ENCODE results near the gene GATD1.

The GATD1 gene

GRCh38 chr11:792535-792821, 15.2 kb upstream of the GATD1 start:
- Histone ChIP-seq H3K9me3 (ENCODE audit: control insufficient read depth, insufficient read depth, low read depth, low read length) (no peaks in the 10 kb centered on the region), H3K4me3 (ENCODE audit: low read depth, low read length) (no peak overlapping the region), H3K27ac (ENCODE audit: extremely low read depth, low read depth, low read length) (no peak overlapping the region), H3K4me1 (ENCODE audit: control insufficient read depth, insufficient read depth, low read length) (peaks cover 6% of the 10 kb centered on the region), H3K36me3 (ENCODE audit: control insufficient read depth in 2 of 2, insufficient read depth in 1 of 2, low read length in 2 of 2) (peaks cover 0 to 33% of the 10 kb centered on the region in 2 experiments; a peak in 1 of 3 replicates)
- ChIA-PET POLR2A (no interaction called here), CTCF (no interaction called here)
- no peak for TF ChIP-seq BCL6B (tag by site-specific recombination; IDR thresholded peaks at IDR 0.05)
- no peak for TF ChIP-seq ELK4 (IDR thresholded peaks at IDR 0.05; ENCODE audit: borderline replicate concordance, low read depth, low read length)

DNA sequence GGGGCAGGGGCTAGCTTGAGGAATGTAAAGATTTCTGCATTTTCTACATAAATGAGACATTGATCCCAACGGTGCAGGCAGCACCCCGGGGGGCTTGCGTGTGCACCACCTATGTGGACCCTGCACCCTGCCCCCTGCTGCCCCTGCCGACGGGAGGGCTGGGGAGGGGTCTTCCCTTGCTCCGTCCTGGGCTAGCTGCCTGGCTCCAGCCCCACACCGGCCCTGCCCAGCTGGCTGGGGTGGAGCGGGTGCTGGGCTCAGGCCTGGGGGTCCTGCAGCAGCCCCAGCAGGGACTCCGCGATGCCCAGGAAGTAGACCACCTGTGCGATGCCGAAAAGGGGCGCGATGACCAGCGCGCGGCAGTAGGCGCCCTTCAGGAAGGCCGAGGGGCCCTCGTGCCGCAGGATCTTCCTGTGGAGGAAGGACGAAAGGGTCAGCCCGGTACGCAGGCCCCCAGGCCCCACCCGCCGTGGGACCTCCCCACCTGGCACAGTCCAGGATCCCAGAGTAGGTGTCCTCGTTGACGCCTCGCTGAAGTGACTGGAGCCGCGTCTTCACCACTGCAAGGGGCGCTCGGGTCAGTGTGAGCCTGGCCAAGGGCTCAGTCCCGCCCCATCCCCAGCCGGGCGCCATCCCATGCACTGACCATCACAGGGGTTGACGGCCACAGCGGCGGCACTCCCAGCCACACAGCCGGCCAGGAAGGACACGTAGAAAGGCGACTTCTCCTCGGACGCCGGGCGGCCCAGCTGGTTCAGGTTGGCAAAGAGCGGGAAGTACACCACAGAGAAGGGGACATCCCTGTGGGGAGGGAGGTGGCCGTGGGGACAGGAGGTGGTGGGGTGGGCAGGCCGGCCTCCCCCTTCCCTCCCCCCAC, 14.6 kb upstream of the GATD1 start:
- Histone ChIP-seq H3K4me1 (ENCODE audit: control insufficient read depth, insufficient read depth, low read length) (peaks cover 6% of the 10 kb centered on the region), H3K36me3 (ENCODE audit: control insufficient read depth in 2 of 2, insufficient read depth in 1 of 2, low read length in 2 of 2) (peaks cover 0 to 33% of the 10 kb centered on the region in 2 experiments; a peak in 1 of 3 replicates), H3K4me3 (ENCODE audit: low read depth, low read length) (no peak overlapping the region), H3K9me3 (ENCODE audit: control insufficient read depth, insufficient read depth, low read depth, low read length) (no peaks in the 10 kb centered on the region), H3K27ac (ENCODE audit: extremely low read depth, low read depth, low read length) (no peak overlapping the region)
- TF ChIP-seq GLI4 (tag by site-specific recombination; IDR thresholded peaks at IDR 0.05) (no peak), ATF2 (tag by site-specific recombination; IDR thresholded peaks at IDR 0.05; ENCODE audit: low read depth) (no peak), GLIS2 (tag by site-specific recombination; IDR thresholded peaks at IDR 0.05) (peak; percentile 39), BCL11A (tag by site-specific recombination; IDR thresholded peaks at IDR 0.05; ENCODE audit: low read depth) (0 out of 2 replicates have a peak, but pooled peaks have one; percentile 19), ZNF529 (tag by site-specific recombination; IDR thresholded peaks at IDR 0.05; ENCODE audit: insufficient replicate concordance) (no peak)
- TF ChIP-seq, protein P1, sequence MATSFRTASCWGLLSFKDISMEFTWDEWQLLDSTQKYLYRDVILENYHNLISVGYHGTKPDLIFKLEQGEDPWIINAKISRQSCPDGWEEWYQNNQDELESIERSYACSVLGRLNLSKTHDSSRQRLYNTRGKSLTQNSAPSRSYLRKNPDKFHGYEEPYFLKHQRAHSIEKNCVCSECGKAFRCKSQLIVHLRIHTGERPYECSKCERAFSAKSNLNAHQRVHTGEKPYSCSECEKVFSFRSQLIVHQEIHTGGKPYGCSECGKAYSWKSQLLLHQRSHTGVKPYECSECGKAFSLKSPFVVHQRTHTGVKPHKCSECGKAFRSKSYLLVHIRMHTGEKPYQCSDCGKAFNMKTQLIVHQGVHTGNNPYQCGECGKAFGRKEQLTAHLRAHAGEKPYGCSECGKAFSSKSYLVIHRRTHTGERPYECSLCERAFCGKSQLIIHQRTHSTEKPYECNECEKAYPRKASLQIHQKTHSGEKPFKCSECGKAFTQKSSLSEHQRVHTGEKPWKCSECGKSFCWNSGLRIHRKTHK (tag by site-specific recombination; IDR thresholded peaks at IDR 0.05), result no peak
- CTCF ChIA-PET, result no interaction called here
- POLR2A ChIA-PET, result interaction anchor here (2.2 kb wide), 1 partner anchor 27 kb away, joined by 9 read pairs; the partner anchor contains the start of gene PNPLA2

DNA sequence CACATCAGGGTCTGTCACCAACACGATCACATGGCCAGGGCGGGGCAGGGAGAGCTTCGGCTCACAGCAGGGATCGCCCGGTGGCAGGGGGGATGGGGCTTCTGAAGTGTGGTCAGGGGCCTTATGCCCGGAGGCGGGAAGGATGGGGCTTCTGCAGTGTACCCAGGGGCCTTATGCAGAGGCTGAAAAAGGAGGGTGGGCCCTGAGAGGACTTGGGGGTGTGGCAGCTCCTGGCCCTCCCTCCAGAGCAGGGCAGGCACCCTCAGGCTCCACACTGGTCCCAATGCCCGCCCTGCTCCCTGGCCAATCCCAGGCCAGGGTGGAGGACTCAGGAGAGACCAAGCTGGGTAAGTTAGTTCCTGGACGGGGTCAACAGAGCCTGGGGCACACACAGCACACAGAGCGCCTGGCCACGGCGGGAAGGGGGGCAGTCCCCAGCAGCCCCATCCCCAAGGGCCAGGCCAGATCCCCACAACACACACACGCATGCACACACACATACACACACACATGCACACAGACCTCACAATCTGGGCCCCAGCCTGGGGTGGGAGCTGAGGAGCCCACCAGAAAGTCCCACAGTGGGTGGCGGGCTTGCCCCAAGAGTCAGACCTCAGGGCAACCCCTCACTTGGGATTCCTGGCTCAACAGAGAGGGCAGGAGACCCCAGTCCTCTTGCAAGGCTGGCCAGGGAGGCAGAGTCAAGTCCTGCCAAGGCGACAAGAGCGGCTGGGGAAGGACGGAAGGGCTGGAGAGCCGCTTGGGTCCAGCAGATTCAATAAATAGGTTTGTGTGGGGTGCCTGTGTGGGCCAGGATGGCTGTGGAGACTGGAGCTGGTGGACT, 13.7 kb upstream of the GATD1 start:
- H3K27ac ChIP-seq (ENCODE audit: extremely low read depth, low read depth, low read length), result no peak overlapping the region
- no peaks in the 10 kb centered on the region for H3K9me3 ChIP-seq (ENCODE audit: control insufficient read depth, insufficient read depth, low read depth, low read length)
- ChIA-PET POLR2A (interaction anchor here (0.5 to 2.2 kb wide), 7 partner anchors 14 to 105 kb away, joined by 3 to 11 read pairs (median 5); partner anchors contain the start of genes CRACR2B, GATD1, PNPLA2 and TMEM80), CTCF (interaction anchor here (0.7 kb wide), 1 partner anchor 257 kb away, joined by 4 read pairs; no protein-coding TSS in a partner anchor)
- peaks cover 0 to 41% of the 10 kb centered on the region in 2 experiments; a peak in 1 of 3 replicates for H3K36me3 ChIP-seq (ENCODE audit: control insufficient read depth in 2 of 2, insufficient read depth in 1 of 2, low read length in 2 of 2)
- H3K4me1 ChIP-seq (ENCODE audit: control insufficient read depth, insufficient read depth, low read length), result peaks cover 3% of the 10 kb centered on the region
- H3K4me3 ChIP-seq (ENCODE audit: low read depth, low read length), result no peak overlapping the region
- no peak for TF ChIP-seq ZNF549 (tag by site-specific recombination; IDR thresholded peaks at IDR 0.05)
- TF ChIP-seq, protein P2, sequence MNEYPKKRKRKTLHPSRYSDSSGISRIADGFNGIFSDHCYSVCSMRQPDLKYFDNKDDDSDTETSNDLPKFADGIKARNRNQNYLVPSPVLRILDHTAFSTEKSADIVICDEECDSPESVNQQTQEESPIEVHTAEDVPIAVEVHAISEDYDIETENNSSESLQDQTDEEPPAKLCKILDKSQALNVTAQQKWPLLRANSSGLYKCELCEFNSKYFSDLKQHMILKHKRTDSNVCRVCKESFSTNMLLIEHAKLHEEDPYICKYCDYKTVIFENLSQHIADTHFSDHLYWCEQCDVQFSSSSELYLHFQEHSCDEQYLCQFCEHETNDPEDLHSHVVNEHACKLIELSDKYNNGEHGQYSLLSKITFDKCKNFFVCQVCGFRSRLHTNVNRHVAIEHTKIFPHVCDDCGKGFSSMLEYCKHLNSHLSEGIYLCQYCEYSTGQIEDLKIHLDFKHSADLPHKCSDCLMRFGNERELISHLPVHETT (tag by site-specific recombination; IDR thresholded peaks at IDR 0.05), result no peak
- no peak for TF ChIP-seq KLF7 (tag by site-specific recombination; IDR thresholded peaks at IDR 0.05; ENCODE audit: borderline replicate concordance)
- no peak for TF ChIP-seq ZSCAN16 (tag by site-specific recombination; IDR thresholded peaks at IDR 0.05)
- no peak for TF ChIP-seq ZNF341 (tag by site-specific recombination; IDR thresholded peaks at IDR 0.05; ENCODE audit: low read depth)
- TF ChIP-seq, protein P3, sequence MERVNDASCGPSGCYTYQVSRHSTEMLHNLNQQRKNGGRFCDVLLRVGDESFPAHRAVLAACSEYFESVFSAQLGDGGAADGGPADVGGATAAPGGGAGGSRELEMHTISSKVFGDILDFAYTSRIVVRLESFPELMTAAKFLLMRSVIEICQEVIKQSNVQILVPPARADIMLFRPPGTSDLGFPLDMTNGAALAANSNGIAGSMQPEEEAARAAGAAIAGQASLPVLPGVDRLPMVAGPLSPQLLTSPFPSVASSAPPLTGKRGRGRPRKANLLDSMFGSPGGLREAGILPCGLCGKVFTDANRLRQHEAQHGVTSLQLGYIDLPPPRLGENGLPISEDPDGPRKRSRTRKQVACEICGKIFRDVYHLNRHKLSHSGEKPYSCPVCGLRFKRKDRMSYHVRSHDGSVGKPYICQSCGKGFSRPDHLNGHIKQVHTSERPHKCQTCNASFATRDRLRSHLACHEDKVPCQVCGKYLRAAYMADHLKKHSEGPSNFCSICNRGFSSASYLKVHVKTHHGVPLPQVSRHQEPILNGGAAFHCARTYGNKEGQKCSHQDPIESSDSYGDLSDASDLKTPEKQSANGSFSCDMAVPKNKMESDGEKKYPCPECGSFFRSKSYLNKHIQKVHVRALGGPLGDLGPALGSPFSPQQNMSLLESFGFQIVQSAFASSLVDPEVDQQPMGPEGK (tag by site-specific recombination; IDR thresholded peaks at IDR 0.05), result peak; percentile 80
- TF ChIP-seq ZNF529 (tag by site-specific recombination; IDR thresholded peaks at IDR 0.05; ENCODE audit: insufficient replicate concordance), result no peak
- TF ChIP-seq ZBTB8A (tag by site-specific recombination; IDR thresholded peaks at IDR 0.05), result no peak
- TF ChIP-seq ZNF664 (tag by site-specific recombination; IDR thresholded peaks at IDR 0.05), result no peak
- TF ChIP-seq ZNF677 (tag by site-specific recombination; IDR thresholded peaks at IDR 0.05), result no peak
- no peak for TF ChIP-seq ZNF157 (tag by site-specific recombination; IDR thresholded peaks at IDR 0.05)
- TF ChIP-seq MYNN (tag by site-specific recombination; IDR thresholded peaks at IDR 0.05; ENCODE audit: borderline replicate concordance), result no peak

Data from HEK293 (cell line).